Activated CD4-positive, alpha-beta T cell treated with anti-CD3 and anti-CD28 coated beads for 4 hours (primary cell): Measurements from ENCODE around the gene ARFGAP1.
"Not testable (repeated sequence)": the region's sequence is repeated elsewhere in the genome, so short reads cannot be mapped to it uniquely, and the experiment has no call there.

Experiments
- DNase-seq, 2 donors: peaks; one replicate each; pipeline ENCODE4 v3.0.0-alpha.2; 2020

Gene ARFGAP1

GRCh38 chr20:63241272-63241671 lies 31.3 kb upstream of the ARFGAP1 start:
- DNase-seq = no peak

GRCh38 chr20:63242736-63243135 lies 29.9 kb upstream of the ARFGAP1 start:
- DNase-seq = no peak

- DNase-seq = no peak
Measured at GRCh38 chr20:63243604-63244247, 28.9 kb upstream of the ARFGAP1 start.

GRCh38 chr20:63244468-63244867 lies 28.1 kb upstream of the ARFGAP1 start:
- no peak for DNase-seq

- no peak for DNase-seq
Measured at GRCh38 chr20:63246490-63247288, 25.9 kb upstream of the ARFGAP1 start.

GRCh38 chr20:63247671-63248228 lies 24.9 kb upstream of the ARFGAP1 start:
- no peak for DNase-seq

- DNase-seq = no peak
Measured at GRCh38 chr20:63248835-63249591, 23.6 kb upstream of the ARFGAP1 start.

GRCh38 chr20:63249891-63250290 lies 22.7 kb upstream of the ARFGAP1 start:
- DNase-seq = no peak

- DNase-seq = not testable (repeated sequence)
Measured at GRCh38 chr20:63251350-63251749, 21.3 kb upstream of the ARFGAP1 start.

- no peak for DNase-seq
Measured at GRCh38 chr20:63252284-63252711, 20.3 kb upstream of the ARFGAP1 start.

GRCh38 chr20:63253065-63253437 lies 19.6 kb upstream of the ARFGAP1 start:
- DNase-seq = no peak

GRCh38 chr20:63253438-63254231 lies 19.0 kb upstream of the ARFGAP1 start:
- no peak for DNase-seq

GRCh38 chr20:63254232-63254605 lies 18.4 kb upstream of the ARFGAP1 start, which contains the start of gene NKAIN4:
Gene NKAIN4, minus strand, starts transcription at chr20:63254463. Its CDS starts 13 bp downstream, at chr20:63254450.
- DNase-seq = no peak

- no peak for DNase-seq
Measured at GRCh38 chr20:63254606-63255384, 17.8 kb upstream of the ARFGAP1 start.

GRCh38 chr20:63255931-63256704 lies 16.5 kb upstream of the ARFGAP1 start:
- DNase-seq = no peak

- no peak for DNase-seq
Measured at GRCh38 chr20:63256954-63257353, 15.7 kb upstream of the ARFGAP1 start.

- no peak for DNase-seq
Measured at GRCh38 chr20:63257629-63258028, 15.0 kb upstream of the ARFGAP1 start.

- no peak for DNase-seq
Measured at GRCh38 chr20:63258781-63259180, 13.8 kb upstream of the ARFGAP1 start.

GRCh38 chr20:63259734-63260460 lies 12.7 kb upstream of the ARFGAP1 start:
- no peak for DNase-seq

GRCh38 chr20:63260521-63260920 lies 12.1 kb upstream of the ARFGAP1 start:
- no peak for DNase-seq
